Retinal pigment epithelial cell (primary cell): ENCODE data around the gene ADAMTS17.

Experiments
- DNase-seq: peaks from one replicate; pipeline ENCODE4 v3.0.0-alpha.2; 2010; ENCODE audit warnings: low read depth
- H3K4me3 ChIP-seq: 2 replicates; pipeline ENCODE4 v1.5.1; 2011; ENCODE audit warnings: mild to moderate bottlenecking, low read length, control low read depth, moderate library complexity
- TF ChIP-seq, protein P1 (sequence below): conservative IDR thresholded peaks from 2 replicates; pipeline ENCODE4 v1.5.1; 2011; ENCODE audit warnings: low read depth, low read length, control low read depth, inconsistent platforms

The ADAMTS17 gene

DNA sequence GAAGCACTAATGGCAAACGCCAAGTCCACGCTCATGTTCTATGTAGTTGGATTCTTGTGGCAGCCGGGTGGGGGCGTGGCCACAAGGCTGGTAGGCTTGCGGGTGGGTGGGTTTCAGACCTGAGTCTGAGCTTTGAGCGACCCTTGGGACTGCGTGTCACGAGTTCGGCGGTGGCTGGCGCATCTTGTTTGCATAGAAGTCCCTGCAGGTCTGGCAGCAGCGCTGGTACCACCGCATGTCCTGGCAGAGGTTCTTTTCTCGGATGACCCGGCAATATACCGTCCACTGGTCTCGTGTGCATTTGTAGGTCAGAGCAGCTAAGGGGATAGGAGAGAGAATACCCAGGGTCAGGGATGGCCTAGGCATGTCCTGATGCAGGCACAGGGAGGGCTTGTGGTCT, 367.5 kb downstream of the ADAMTS17 start:
- TF ChIP-seq, protein P1, sequence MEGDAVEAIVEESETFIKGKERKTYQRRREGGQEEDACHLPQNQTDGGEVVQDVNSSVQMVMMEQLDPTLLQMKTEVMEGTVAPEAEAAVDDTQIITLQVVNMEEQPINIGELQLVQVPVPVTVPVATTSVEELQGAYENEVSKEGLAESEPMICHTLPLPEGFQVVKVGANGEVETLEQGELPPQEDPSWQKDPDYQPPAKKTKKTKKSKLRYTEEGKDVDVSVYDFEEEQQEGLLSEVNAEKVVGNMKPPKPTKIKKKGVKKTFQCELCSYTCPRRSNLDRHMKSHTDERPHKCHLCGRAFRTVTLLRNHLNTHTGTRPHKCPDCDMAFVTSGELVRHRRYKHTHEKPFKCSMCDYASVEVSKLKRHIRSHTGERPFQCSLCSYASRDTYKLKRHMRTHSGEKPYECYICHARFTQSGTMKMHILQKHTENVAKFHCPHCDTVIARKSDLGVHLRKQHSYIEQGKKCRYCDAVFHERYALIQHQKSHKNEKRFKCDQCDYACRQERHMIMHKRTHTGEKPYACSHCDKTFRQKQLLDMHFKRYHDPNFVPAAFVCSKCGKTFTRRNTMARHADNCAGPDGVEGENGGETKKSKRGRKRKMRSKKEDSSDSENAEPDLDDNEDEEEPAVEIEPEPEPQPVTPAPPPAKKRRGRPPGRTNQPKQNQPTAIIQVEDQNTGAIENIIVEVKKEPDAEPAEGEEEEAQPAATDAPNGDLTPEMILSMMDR = no peak
- no peak overlapping the region for H3K4me3 ChIP-seq
- DNase-seq = no peak

DNA sequence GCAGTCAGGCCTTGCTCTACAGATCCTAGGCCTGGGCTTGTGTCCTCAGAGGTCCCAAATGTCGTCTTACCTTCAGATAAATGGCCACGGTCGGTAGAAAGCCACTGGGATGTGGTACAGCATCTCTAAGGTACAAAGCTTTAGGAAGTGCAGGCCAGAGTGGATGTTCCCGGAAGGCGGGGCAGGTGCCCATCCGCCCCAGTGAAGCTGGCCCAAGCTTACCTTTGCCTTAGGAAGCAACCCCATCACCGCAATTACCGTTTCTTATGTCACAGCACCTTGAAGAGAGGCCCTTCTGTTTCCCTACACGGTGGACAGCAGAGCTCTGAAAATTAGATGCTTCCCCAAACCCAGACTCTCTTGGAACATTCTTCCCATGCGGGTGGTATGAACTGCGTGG, 368.4 kb downstream of the ADAMTS17 start:
- no peak for DNase-seq
- TF ChIP-seq, protein P1 = no peak
- H3K4me3 ChIP-seq = no peak overlapping the region

DNA sequence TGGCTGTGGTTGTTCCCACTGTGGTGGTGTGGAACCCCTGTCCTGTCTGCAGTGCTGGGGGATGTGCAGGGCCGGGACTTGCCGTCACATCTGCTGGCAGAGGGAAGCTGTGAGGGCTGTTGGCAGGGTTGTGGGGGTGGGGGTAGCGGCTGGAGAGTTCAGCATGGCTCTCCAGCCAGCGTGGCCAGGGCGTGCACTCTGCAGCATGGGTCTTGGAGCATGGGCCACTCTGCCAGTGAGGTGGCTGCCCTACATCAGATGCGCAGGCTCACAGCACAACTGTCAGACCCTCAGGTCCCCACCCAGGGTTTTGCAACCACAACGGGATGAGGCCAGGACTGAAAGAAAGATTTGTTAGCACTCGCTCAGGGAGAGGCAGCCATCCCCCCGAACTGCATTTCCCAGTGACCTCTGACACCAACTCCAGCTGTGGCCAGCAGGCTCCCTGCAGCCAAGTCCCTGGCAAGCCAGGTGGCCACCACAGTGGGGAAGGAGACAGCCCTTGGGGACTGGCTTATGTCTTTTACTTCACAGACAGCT, 370.8 kb downstream of the ADAMTS17 start:
- no peak for DNase-seq
- TF ChIP-seq, protein P1 = no peak
- no peak overlapping the region for H3K4me3 ChIP-seq

DNA sequence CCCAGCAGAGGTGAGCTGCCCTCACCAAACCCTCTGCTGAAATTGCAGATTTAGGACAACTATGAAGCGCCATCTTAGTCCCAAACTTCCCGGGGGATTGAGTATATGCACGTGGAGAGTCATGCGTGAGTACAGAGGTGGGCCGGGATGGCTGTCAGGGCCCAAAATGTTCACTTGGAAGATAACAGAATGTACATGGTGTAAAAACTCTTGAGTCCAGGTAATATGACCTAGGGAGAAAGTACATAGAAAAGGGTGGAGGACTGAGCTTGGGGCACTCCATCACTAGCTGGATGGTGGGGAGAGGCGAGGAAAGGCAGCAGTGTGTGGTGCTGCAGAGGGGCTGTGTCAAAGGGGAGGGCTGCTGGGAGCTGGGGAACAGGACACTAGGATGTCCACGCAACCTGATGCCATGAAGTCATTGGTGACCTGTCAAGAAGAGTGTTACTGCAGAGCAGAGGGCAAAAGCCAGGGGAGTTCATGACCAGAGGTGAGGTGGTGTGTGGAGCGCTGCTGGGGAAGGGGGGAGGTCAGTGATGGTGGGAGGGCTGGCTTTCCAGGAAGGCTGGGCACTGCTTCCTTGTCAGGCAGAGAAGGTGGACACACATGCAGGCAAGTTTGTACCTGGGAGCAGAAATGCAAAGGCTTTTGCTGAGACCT, 372.4 kb downstream of the ADAMTS17 start:
- TF ChIP-seq, protein P1 = no peak
- no peak overlapping the region for H3K4me3 ChIP-seq
- DNase-seq = no peak

DNA sequence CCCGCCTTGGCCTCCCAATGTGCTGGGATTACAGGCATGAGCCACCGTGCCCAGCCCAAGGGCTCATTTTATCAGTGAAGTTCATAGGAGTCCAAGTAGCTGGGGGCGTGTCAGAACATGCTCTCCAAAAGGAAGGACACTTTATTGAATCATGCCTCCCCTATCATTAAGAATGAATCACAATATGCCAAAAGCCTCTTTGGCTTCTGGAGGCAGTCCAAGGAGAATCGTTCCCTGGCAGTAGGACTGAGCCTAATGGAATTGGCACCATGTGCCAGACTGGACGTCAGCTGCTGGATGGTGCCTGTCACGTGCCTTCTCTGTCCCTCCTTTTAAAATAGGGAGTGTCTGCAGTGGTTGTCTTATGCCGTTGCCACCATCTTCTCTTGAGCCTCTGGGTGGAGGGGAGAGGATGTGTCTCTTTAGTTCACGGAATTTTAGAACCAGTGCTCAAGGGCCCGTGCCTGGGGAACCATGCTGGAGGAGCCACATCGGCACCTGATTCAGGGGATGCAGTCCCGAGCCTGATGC, 373.9 kb downstream of the ADAMTS17 start:
- no peak overlapping the region for H3K4me3 ChIP-seq
- TF ChIP-seq, protein P1 = no peak
- DNase-seq = no peak

DNA sequence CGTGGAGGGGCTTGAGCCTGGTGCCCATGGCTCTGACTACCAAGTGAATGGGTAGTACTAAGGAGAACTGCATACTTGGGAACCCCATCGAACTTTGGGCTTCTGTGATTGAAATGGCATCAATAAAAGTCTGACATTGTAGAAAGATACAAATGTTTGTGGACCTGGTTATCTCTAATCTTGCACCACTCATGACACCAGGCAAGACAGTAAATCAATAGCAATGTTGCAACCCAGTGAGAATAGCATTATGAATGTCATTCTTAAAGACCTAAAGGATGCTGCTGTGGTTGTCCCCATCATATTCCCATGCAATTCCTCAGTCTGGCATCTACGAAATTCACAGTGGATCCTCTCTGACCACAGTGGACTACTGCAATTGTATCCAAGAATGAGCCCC, 375.0 kb downstream of the ADAMTS17 start:
- TF ChIP-seq, protein P1 = no peak
- DNase-seq = no peak
- H3K4me3 ChIP-seq = no peak overlapping the region

DNA sequence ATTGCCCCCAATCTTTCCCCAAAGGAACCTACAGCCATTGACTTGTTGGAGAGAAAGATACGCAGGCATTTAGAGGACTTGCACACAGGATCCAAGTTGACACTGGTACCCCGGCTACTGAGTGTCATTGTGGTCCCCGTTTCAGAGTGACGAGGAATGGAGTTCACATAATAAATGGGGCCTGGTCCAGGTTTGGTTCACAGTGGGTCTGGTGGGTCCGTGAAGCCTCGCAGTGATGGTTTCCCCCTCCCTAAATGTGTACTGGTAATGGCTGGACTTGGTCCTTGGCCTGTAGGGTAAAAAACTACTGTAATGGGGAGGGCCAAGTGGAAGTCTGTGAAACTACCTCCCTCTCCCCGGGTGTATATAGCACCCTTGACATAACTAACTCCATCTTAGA, 376.4 kb downstream of the ADAMTS17 start:
- no peak overlapping the region for H3K4me3 ChIP-seq
- TF ChIP-seq, protein P1 = no peak
- DNase-seq = no peak
